Body of pancreas (tissue), 4 donors: ENCODE measurements around the gene STARD6.

Experiments used
- CTCF ChIP-seq, 7 experiments: fragments of 450-650 bp in 4 of 7; fragments of 200-600 bp in 3 of 7; sonication (generic) in 3 of 7; IDR thresholded peaks; one replicate each; pipeline ENCODE4 v1.5.1; 2016 to 2019; ENCODE audit warnings: antibody characterized with exemption in 7 of 7
- POLR2A ChIP-seq, 3 donors: fragments of 450-650 bp; IDR thresholded peaks; one replicate each; pipeline ENCODE4 v1.6.1; 2016; ENCODE audit warnings: antibody characterized with exemption in 3 of 3, mild to moderate bottlenecking in 2 of 3

- TF ChIP-seq CTCF (IDR thresholded peaks at IDR 0.05) (no peak), POLR2A (IDR thresholded peaks at IDR 0.05) (no peak)
These were observed 79.0 kb downstream of the STARD6 start for GRCh38 chr18:54278615-54279014.
